Astrocyte (in vitro differentiated cells and primary cell): ENCODE results near the gene COX19.

Source experiments
- EZH2 ChIP-seq: IDR thresholded peaks from 2 replicates; pipeline ENCODE4 v1.6.1; 2012; ENCODE audit warnings: mild to moderate bottlenecking, low read length, inconsistent platforms; ENCODE audit not compliant: insufficient read depth
- TF ChIP-seq, protein P1 (sequence below): IDR thresholded peaks from 2 replicates; pipeline ENCODE4 v1.5.1; 2011; ENCODE audit warnings: low read depth, mild to moderate bottlenecking, inconsistent platforms, low read length, moderate library complexity; ENCODE audit not compliant: insufficient read depth

- TF ChIP-seq, protein P1, sequence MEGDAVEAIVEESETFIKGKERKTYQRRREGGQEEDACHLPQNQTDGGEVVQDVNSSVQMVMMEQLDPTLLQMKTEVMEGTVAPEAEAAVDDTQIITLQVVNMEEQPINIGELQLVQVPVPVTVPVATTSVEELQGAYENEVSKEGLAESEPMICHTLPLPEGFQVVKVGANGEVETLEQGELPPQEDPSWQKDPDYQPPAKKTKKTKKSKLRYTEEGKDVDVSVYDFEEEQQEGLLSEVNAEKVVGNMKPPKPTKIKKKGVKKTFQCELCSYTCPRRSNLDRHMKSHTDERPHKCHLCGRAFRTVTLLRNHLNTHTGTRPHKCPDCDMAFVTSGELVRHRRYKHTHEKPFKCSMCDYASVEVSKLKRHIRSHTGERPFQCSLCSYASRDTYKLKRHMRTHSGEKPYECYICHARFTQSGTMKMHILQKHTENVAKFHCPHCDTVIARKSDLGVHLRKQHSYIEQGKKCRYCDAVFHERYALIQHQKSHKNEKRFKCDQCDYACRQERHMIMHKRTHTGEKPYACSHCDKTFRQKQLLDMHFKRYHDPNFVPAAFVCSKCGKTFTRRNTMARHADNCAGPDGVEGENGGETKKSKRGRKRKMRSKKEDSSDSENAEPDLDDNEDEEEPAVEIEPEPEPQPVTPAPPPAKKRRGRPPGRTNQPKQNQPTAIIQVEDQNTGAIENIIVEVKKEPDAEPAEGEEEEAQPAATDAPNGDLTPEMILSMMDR, result no peak
- no peak for TF ChIP-seq EZH2
These were observed 49.0 kb downstream of the COX19 start for GRCh38 chr7:926061-927030.
